Spleen (tissue), 11 donors: ENCODE measurements around the gene MARCHF9. TPM values are rescaled to one million over a fixed set of nuclear protein-coding genes. Genes with fewer than 3 reads are reported as not detected.

Experiments
- DNase-seq: peaks from one replicate; pipeline ENCODE4 v3.0.0-alpha.2; 2020
- H3K27ac ChIP-seq, 8 donors: fragments of 200-600 bp; sonication (generic) in 7 of 8; 1 replicate in 4 of 8; 2 replicates in 4 of 8; pipeline versions ENCODE4 v1.5.0 to v1.8.0; 2016 to 2021; ENCODE audit warnings: inconsistent platforms in 4 of 8, mild to moderate bottlenecking in 4 of 8, moderate library complexity in 1 of 8
- H3K27me3 ChIP-seq, 7 donors: fragments of 200-600 bp; sonication (generic) in 6 of 7; replicated peaks in 1 of 7; 1 replicate in 4 of 7; 2 replicates in 3 of 7; pipeline versions ENCODE4 v1.5.0 to v1.8.0; 2016 to 2021; ENCODE audit warnings: inconsistent platforms in 3 of 7, mild to moderate bottlenecking in 1 of 7
- H3K36me3 ChIP-seq, 6 donors: fragments of 200-600 bp; sonication (generic) in 5 of 6; 1 replicate in 4 of 6; 2 replicates in 2 of 6; pipeline versions ENCODE4 v1.5.0 to v1.8.0; 2016 to 2021; ENCODE audit warnings: inconsistent platforms in 2 of 6
- H3K4me1 ChIP-seq, 6 donors: fragments of 200-600 bp; sonication (generic) in 5 of 6; 1 replicate in 3 of 6; 2 replicates in 3 of 6; pipeline versions ENCODE4 v1.5.0 to v1.8.0; 2016 to 2021; ENCODE audit warnings: inconsistent platforms in 3 of 6
- H3K4me3 ChIP-seq, 8 donors: fragments of 200-600 bp; sonication (generic) in 7 of 8; 1 replicate in 4 of 8; 2 replicates in 4 of 8; pipeline versions ENCODE4 v1.5.0 to v1.8.0; 2016 to 2021; ENCODE audit warnings: inconsistent platforms in 4 of 8, mild to moderate bottlenecking in 4 of 8, moderate library complexity in 2 of 8
- H3K9me3 ChIP-seq, 8 donors: fragments of 200-600 bp; sonication (generic) in 7 of 8; 1 replicate in 4 of 8; 2 replicates in 4 of 8; pipeline versions ENCODE4 v1.5.0 to v1.8.0; 2016 to 2021; ENCODE audit warnings: inconsistent platforms in 4 of 8
- CTCF ChIP-seq, 11 experiments: fragments of 200-600 bp in 7 of 11; fragments of 450-650 bp in 4 of 11; sonication (generic) in 4 of 11; IDR thresholded peaks in 8 of 11; conservative IDR thresholded peaks in 3 of 11; 1 replicate in 7 of 11; 2 replicates in 4 of 11; pipeline versions ENCODE4 v1.4.0 to v1.8.0; 2016 to 2021; ENCODE audit warnings: antibody characterized with exemption in 11 of 11, inconsistent platforms in 4 of 11, mild to moderate bottlenecking in 1 of 11
- POLR2A ChIP-seq, 3 donors: fragments of 450-650 bp; IDR thresholded peaks; one replicate each; pipeline ENCODE4 v1.5.1; 2017; ENCODE audit warnings: antibody characterized with exemption in 3 of 3, mild to moderate bottlenecking in 1 of 3
- POLR2AphosphoS5 ChIP-seq, 3 donors: sonication (generic); formaldehyde crosslinking; IDR thresholded peaks; one replicate each; pipeline ENCODE4 v1.5.1; 2017; ENCODE audit warnings: antibody characterized with exemption in 3 of 3
- WGBS, 5 donors: extraction: QIAGEN DNeasy Blood & Tissue Kit in 3 of 5; methylation state at CpG; one replicate each; pipeline versions ENCODE4 v1.1.5 to v1.1.7; 2013 to 2018; 5-methylcytosine and 5-hydroxymethylcytosine counted together
- intact Hi-C: fragments of 100-400 bp; cut with DNase I; formaldehyde crosslinking; loops from one replicate; pipeline ENCODE4 v1.15.0; 2023; ENCODE audit warnings: low total_unique reads
- polyA plus RNA-seq, 3 donors: library from polyadenylated mRNA; stranded (reverse); fragments of 200-250 nt; gene quantifications; one replicate each; pipeline ENCODE4 v1.2.1, GENCODE V29; 2013
- total RNA-seq, 7 donors: library from RNA; depleted of rRNA in 3 of 7; stranded (reverse); fragments of >200 nt in 3 of 7; fragmentation: NEBNext Ultra II Directional in 4 of 7; extraction: Animal tissue kit (Norgen Biotek cat#: 25700) in 4 of 7; gene quantifications; one replicate each; pipeline versions ENCODE4 v1.1.0 to v1.2.1, GENCODE V29; 2016 to 2021
- donor health status: healthy with polysubstance abuse.
- donor health status: DM: no; HTN: no; CAD: no; lungs with moderate emphysema.
- donor health status: DM: no; HTN: no; CAD: no.
- donor health status: Bipolar disorder and iron deficiency.
- donor health status: healthy.
- donor health status: DM: no; HTN: no; CAD: no.
- donor health status: DM: yes; HTN: yes; CAD: no.

MARCHF9 gene
- total and polyA plus RNA-seq, 10 donors: 17.2 to 49.0 (median 27.1) TPM

DNA sequence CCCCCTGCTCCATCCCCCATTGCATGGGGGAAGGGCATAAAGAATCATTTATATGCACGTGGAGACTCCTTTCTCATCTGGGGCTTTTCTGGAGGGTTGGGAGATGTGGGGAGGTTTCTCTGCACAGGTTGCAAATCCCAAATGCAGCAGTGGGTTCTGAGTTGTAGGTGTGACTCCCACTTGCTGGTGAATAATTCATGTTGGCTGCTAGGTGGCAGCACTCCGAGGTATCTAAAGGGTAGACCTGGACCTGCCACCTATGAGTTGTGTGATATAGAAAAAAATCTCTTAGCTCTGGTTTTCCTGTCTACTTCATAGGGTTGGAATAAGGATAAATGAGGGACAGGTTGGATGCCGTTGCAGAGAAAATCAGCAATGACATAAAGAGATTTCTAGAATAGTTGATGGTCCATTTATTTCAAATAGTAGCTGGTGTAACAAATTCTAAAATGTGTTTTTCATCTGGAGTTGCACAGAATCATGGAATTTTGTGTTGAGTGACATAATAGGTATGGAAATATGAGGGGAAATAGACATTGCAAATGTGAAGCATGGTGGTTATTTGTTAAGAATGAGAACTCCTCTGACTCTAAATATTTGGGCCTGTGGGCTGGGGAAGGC lies 4.6 kb downstream of the MARCHF9 start:
- Histone ChIP-seq H3K36me3 (peaks cover 0 to 23% (median 19%) of the 10 kb centered on the region in 6 donors), H3K4me3 (no peak overlapping the region), H3K27ac (no peak overlapping the region), H3K9me3 (no peaks in the 10 kb centered on the region), H3K4me1 (peaks cover 11 to 45% (median 22%) of the 10 kb centered on the region in 6 donors), H3K27me3 (peaks cover 0 to 24% (median 7%) of the 10 kb centered on the region in 7 donors)
- WGBS, 5 donors: 37 to 48% (median 41%) methylated on average over 3 of the region's 3 CpGs
- DNase-seq: no peak
- TF ChIP-seq POLR2AphosphoS5 (IDR thresholded peaks at IDR 0.05) (no peak), CTCF (IDR thresholded peaks at IDR 0.05 in 8 of 11, conservative IDR thresholded peaks at IDR 0.05 in 3 of 11) (peak in 7 of 11 experiments; percentile 22 to 59 (median 40))
- intact Hi-C loops: no loop called here

DNA sequence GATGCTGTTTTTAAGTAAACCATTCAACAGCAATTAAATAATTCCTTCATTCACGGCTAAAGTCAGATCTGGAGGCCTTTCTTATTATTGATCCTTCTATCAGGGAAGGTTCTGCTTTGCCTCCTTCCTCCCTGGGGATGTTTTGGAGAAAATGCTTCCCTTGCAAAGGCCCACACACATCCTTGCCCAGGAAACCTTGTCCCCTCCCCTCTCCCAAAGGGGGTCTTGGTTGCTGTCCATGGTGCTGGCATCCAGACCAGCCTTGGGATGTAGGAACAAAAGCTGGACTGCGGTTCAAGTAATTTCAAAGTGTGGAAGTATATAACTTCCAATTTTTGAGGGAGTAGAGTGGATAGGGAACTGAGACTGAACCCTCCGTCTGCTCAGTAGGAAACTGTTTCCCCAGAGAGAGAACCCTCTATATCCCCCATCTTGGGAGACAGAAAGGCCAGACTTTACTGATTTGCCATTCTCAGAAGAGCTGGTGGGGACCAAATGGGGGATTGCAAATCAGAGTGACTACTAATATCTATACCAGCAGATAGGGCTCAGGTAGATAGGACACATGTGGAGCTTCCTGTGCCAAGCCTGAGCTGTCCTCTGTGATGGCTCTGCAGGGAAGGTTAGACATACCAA lies 5.6 kb downstream of the MARCHF9 start:
- Histone ChIP-seq H3K4me3 (no peak overlapping the region), H3K36me3 (peaks cover 0 to 23% (median 19%) of the 10 kb centered on the region in 6 donors), H3K27ac (no peak overlapping the region), H3K9me3 (no peaks in the 10 kb centered on the region), H3K4me1 (peaks cover 20 to 50% (median 29%) of the 10 kb centered on the region in 6 donors), H3K27me3 (peaks cover 4 to 24% (median 17%) of the 10 kb centered on the region in 7 donors)
- 78 to 92% (median 90%) methylated on average over 3 of the region's 3 CpGs for WGBS, 5 donors
- DNase-seq: no peak
- intact Hi-C loops: no loop called here
- no peak for TF ChIP-seq CTCF (IDR thresholded peaks at IDR 0.05 in 8 of 11, conservative IDR thresholded peaks at IDR 0.05 in 3 of 11)
- no peak for TF ChIP-seq POLR2AphosphoS5 (IDR thresholded peaks at IDR 0.05)
- TF ChIP-seq POLR2A (IDR thresholded peaks at IDR 0.05): no peak

DNA sequence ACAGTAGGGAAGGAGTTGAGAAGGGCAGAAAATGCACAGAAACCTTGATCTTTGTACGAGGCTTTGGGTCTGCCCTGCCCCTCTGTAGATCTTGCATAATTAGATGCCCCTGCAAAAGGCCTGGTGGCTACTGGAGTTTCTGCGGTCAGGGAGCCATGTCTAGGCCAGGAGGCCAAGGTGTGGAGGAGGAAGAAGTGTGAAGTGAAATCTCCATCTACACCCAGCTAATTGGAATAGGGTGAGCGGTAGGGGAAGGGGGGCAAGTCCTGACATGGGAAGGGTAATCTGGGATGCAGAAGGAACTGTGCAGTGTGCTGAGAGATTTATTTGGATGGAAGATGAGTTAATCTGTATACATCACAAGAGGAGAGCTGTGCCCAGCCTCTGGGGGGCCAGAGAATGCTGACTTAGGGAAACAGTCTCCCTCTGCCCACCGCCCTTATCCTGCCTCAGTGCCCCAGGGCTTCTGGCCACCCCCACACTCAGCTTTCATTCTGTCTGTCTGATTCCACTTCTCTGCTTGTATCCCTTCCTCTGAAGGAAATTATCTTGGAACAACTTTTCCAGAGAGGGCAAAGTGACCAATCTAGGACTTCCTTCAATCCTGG lies 6.6 kb downstream of the MARCHF9 start:
- peaks cover 24 to 51% (median 31%) of the 10 kb centered on the region in 6 donors for H3K4me1 ChIP-seq
- peaks cover 0 to 23% (median 19%) of the 10 kb centered on the region in 6 donors for H3K36me3 ChIP-seq
- no peak overlapping the region for H3K27ac ChIP-seq
- no peak for DNase-seq
- H3K4me3 ChIP-seq: no peak overlapping the region
- H3K27me3 ChIP-seq: peaks cover 7 to 34% (median 27%) of the 10 kb centered on the region in 7 donors
- no peak for TF ChIP-seq POLR2AphosphoS5 (IDR thresholded peaks at IDR 0.05)
- intact Hi-C loops: no loop called here
- WGBS, 5 donors: 90 to 97% (median 93%) methylated on average over 4 of the region's 4 CpGs
- H3K9me3 ChIP-seq: no peaks in the 10 kb centered on the region

GRCh38 chr12:57762463-57762862 lies 7.6 kb downstream of the MARCHF9 start:
- intact Hi-C loops: no loop called here
- Histone ChIP-seq H3K4me1 (peaks cover 21 to 53% (median 29%) of the 10 kb centered on the region in 6 donors), H3K4me3 (no peak overlapping the region), H3K9me3 (no peaks in the 10 kb centered on the region), H3K27me3 (peaks cover 7 to 44% (median 36%) of the 10 kb centered on the region in 7 donors), H3K36me3 (peaks cover 0 to 19% (median 17%) of the 10 kb centered on the region in 6 donors), H3K27ac (no peak overlapping the region)
- WGBS, 5 donors: 86 to 95% (median 91%) methylated on average over 2 of the region's 2 CpGs
- DNase-seq: no peak
- TF ChIP-seq CTCF (IDR thresholded peaks at IDR 0.05 in 8 of 11, conservative IDR thresholded peaks at IDR 0.05 in 3 of 11) (no peak), POLR2AphosphoS5 (IDR thresholded peaks at IDR 0.05) (no peak), POLR2A (IDR thresholded peaks at IDR 0.05) (no peak)
